GM18526 (cell line): ENCODE results near the gene ITIH3.

Experiments
- POLR2A ChIP-seq: IDR thresholded peaks from 3 replicates; pipeline ENCODE4 v1.6.1; 2011; ENCODE audit not compliant: insufficient read length; ENCODE audit errors: extremely low read depth

ITIH3 gene

GRCh38 chr3:52777127-52777958 lies 17.3 kb upstream of the ITIH3 start, which contains the start of gene ITIH1:
TSS of gene ITIH1 (plus strand) at chr3:52777599. CDS start at chr3:52777616, 17 bp downstream.
- TF ChIP-seq POLR2A: no peak

GRCh38 chr3:52777959-52778805 lies 16.4 kb upstream of the ITIH3 start:
- TF ChIP-seq POLR2A: no peak

GRCh38 chr3:52779011-52779836 lies 15.4 kb upstream of the ITIH3 start:
- no peak for TF ChIP-seq POLR2A

- TF ChIP-seq POLR2A: no peak
Observed at GRCh38 chr3:52779837-52780585, 14.6 kb upstream of the ITIH3 start.

DNA sequence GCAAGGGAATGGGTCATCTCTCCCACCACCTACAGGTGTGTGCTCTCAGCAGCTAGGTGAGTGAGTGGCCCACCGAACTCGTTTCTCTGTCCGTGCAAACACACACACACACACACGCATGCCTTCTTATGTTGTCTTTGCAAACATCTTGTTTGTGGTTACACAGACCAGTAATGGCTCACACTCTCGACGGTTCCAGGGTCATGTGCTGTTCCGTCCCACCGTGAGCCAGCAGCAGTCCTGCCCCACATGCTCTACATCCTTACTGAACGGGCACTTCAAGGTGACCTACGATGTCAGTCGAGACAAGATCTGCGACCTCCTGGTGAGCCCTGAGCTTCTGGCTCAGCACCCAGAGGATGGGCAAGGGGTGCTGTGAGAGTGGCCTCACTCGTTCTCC lies 12.9 kb upstream of the ITIH3 start:
- TF ChIP-seq POLR2A: no peak

DNA sequence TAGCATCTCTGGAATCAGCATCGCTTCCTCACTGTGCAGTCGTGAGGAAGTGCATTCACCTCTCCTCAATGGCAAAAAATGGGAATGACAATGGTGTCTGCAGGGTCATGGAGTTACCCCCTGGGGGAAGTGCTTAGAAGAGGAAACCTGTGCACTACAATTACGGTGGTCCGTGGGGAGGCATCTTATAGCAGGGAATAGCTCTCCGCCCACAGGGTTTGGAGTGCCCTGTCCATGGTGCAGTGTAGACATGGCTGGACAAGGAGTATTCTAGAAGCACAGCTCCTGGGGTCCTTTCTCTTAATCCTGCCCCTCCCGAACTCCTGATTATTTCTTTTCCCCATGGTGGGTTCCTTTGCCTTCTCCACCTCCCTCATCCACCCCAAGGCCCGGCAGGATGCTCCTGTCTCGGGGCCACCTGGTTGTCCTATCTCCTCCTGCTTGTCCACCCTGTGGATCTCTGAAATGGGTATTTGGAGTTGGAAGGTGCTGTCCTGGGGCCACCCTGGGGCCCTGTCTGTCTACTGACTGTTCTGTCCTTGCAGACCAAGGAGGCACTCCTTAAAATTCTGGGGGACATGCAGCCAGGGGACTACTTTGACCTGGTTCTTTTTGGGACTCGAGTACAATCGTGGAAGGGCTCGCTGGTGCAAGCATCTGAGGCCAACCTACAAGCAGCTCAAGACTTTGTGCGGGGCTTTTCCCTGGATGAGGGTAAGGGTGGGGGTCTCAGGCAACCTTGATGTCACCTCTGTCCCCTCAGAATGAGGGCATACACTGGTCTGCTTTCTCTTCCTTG lies 12.0 kb upstream of the ITIH3 start:
- no peak for TF ChIP-seq POLR2A

DNA sequence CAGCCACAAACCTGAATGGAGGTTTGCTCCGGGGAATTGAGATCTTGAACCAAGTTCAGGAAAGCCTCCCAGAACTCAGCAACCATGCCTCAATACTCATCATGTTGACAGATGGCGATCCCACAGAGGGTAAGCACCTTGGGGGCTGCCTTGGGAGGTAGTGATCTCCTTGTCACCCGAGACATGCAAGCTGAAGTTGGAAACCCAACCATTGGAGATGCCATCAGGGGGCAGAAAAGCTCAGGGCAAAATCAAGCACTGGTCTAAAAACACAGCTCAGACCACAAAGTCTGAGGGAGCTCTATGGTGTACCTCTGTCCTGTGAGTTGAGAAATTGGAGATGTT lies 11.4 kb upstream of the ITIH3 start:
- no peak for TF ChIP-seq POLR2A

DNA sequence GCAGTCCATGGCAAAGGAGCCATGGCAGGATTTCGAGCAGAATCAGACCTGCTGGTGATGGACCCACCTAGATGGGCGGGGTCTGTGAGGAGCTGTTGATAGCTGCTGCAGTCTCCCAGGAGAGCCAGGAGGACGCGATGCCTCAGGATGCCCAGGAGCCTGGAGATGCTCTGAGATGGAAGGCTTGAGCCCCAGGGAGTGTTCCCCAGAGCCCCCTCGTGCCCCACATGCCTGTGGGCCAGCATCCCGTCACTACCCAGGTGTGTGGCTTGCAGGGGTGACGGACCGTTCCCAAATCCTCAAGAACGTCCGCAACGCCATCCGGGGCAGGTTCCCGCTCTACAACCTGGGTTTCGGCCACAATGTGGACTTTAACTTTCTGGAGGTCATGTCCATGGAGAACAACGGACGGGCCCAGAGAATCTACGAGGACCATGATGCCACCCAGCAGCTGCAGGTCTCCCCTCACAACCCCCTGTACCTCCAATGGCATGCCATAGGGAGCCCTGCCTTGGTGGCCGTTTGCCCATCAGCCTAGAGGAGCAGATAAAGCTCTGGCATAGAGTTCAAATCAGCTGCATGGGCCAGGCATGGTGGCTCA lies 10.5 kb upstream of the ITIH3 start:
- TF ChIP-seq POLR2A: no peak

DNA sequence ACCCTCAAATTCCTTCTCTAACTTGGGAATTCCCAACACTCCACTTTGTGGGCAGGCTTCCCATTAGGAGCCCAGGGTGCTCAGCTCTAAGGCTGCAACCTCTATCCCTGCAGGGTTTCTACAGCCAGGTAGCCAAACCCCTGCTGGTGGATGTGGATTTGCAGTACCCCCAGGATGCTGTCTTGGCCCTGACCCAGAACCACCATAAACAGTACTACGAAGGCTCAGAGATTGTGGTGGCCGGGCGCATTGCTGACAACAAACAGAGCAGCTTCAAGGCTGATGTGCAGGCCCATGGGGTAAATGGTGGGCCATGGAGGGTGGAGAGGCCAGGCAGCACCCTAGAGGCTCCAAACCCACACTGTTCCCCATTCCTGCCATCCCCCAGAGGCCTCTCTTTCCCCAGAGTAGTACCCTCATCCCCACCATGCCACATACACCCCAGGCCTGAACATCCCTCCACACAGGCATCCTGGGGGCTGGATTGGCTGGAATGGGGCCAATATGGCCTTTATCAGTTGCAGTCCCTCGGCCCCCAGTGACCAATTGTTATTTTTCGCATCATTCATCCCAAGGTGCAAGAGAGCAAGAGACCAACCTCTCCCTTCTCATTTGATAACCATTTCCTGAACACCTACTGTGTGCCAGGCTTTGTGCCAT lies 9.5 kb upstream of the ITIH3 start:
- no peak for TF ChIP-seq POLR2A

DNA sequence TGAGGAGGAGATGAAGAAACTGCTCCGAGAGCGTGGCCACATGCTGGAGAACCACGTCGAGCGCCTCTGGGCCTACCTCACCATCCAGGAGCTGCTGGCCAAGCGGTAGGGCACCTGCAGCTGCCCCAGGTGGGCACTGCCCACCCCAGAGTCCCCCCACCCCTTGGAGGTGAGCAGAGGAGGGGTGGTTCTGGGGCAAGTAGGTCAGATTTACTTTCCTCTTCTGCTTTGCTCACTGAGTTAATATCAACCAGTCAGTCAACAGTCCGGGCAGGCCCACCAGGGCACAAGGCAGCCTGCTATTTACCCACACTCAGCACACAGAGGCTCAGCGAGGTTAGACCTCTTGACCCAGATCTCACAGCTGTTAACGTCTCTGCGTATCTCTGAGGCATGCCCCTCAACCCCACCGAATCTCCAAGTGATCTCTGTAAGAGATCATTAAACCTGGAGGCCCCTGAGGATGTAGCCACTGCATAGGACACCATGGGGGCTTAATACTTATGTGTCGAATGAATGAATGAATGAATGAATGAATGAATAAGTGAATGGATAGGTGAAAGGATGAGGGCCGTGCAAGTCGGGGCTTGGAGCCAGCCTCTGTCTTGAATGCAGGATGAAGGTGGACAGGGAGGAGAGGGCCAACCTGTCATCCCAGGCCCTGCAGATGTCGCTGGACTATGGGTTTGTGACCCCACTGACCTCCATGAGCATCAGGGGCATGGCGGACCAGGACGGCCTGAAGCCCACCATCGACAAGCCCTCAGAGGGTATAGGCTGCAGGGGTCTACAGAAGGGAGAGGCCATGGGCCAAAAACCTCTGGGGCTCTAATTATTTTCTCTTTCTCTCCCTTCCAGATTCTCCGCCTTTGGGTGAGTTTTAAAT lies 8.0 kb upstream of the ITIH3 start:
- no peak for TF ChIP-seq POLR2A

DNA sequence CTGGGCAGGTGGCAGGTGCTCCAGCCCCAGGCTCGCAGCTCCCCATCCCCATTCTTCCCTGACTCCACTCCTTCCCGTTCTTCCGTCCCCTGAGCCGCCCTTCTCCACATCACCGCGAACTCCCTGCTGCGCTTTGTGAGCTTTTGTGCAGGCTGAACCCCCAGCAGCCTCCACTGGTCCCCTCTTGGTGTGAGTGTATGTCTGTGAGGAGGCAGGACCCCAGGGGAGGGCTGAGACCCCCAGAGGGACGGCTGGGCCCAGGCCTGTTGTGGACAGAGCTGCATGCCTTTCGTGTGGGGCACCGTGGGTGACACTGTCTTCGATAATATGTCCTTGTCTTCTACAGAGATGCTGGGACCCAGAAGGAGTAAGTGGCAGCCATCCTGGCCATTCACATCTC lies 7.3 kb upstream of the ITIH3 start:
- TF ChIP-seq POLR2A: no peak

GRCh38 chr3:52787672-52788625 lies 6.6 kb upstream of the ITIH3 start:
- no peak for TF ChIP-seq POLR2A
